Prostate gland (tissue), 2 donors: ENCODE measurements around the gene KANSL1. TPM values are rescaled to one million over a fixed set of nuclear protein-coding genes. Genes with fewer than 3 reads are reported as not detected.
"Not testable (repeated sequence)": the region's sequence is repeated elsewhere in the genome, so short reads cannot be mapped to it uniquely, and the experiment has no call there.

ENCODE experiments used
- DNase-seq: peaks from one replicate; pipeline ENCODE4 v3.0.0-alpha.2; 2019; ENCODE audit warnings: low spot score
- H3K27ac ChIP-seq, 2 donors: fragments of 200-600 bp; sonication (generic); 2 replicates each; pipeline ENCODE4 v1.5.1; 2017 to 2019
- H3K27me3 ChIP-seq: fragments of 200-600 bp; sonication (generic); replicated peaks from 2 replicates; pipeline ENCODE4 v1.5.1; 2019; ENCODE audit not compliant: insufficient read depth
- H3K36me3 ChIP-seq, 2 donors: fragments of 200-600 bp; sonication (generic); 1 replicate in 1 of 2; 2 replicates in 1 of 2; pipeline versions ENCODE4 v1.5.1 to v1.8.1; 2017 to 2019
- H3K4me1 ChIP-seq: fragments of 200-600 bp; sonication (generic); replicated peaks from 2 replicates; pipeline ENCODE4 v1.5.1; 2019
- H3K4me3 ChIP-seq, 2 donors: fragments of 200-600 bp; sonication (generic); 2 replicates each; pipeline ENCODE4 v1.5.1; 2017 to 2019
- H3K9me3 ChIP-seq: fragments of 200-600 bp; sonication (generic); 2 replicates; pipeline ENCODE4 v1.5.1; 2017
- POLR2A ChIP-seq: fragments of 450-650 bp; IDR thresholded peaks from one replicate; pipeline ENCODE4 v1.6.1; 2016; ENCODE audit warnings: antibody characterized with exemption, mild to moderate bottlenecking
- POLR2AphosphoS5 ChIP-seq: sonication (generic); formaldehyde crosslinking; IDR thresholded peaks from one replicate; pipeline ENCODE4 v1.6.1; 2017; ENCODE audit warnings: antibody characterized with exemption
- WGBS: methylation state at CpG from one replicate; pipeline ENCODE4 v1.1.5; 2018; 5-methylcytosine and 5-hydroxymethylcytosine counted together
- intact Hi-C: fragments of 100-400 bp; cut with DNase I; formaldehyde crosslinking; loops from one replicate; pipeline ENCODE4 v1.14.2; 2022
- total RNA-seq, 2 donors: library from RNA; depleted of rRNA; stranded (reverse); fragments of >200 nt; gene quantifications; one replicate each; pipeline ENCODE4 v1.1.0, GENCODE V29; 2016
- TF ChIP-seq, protein P1 (sequence below), 4 experiments: fragments of 200-600 bp in 2 of 4; fragments of 450-650 bp in 2 of 4; sonication (generic) in 2 of 4; IDR thresholded peaks; 1 replicate in 3 of 4; 2 replicates in 1 of 4; pipeline ENCODE4 v1.5.1; 2016 to 2019; ENCODE audit warnings: antibody characterized with exemption in 4 of 4, mild to moderate bottlenecking in 2 of 4, moderate library complexity in 2 of 4

Gene KANSL1, protein sequence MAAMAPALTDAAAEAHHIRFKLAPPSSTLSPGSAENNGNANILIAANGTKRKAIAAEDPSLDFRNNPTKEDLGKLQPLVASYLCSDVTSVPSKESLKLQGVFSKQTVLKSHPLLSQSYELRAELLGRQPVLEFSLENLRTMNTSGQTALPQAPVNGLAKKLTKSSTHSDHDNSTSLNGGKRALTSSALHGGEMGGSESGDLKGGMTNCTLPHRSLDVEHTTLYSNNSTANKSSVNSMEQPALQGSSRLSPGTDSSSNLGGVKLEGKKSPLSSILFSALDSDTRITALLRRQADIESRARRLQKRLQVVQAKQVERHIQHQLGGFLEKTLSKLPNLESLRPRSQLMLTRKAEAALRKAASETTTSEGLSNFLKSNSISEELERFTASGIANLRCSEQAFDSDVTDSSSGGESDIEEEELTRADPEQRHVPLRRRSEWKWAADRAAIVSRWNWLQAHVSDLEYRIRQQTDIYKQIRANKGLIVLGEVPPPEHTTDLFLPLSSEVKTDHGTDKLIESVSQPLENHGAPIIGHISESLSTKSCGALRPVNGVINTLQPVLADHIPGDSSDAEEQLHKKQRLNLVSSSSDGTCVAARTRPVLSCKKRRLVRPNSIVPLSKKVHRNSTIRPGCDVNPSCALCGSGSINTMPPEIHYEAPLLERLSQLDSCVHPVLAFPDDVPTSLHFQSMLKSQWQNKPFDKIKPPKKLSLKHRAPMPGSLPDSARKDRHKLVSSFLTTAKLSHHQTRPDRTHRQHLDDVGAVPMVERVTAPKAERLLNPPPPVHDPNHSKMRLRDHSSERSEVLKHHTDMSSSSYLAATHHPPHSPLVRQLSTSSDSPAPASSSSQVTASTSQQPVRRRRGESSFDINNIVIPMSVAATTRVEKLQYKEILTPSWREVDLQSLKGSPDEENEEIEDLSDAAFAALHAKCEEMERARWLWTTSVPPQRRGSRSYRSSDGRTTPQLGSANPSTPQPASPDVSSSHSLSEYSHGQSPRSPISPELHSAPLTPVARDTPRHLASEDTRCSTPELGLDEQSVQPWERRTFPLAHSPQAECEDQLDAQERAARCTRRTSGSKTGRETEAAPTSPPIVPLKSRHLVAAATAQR (N-terminal part only)
- 100 to 1,000 TPM in 1 of 2 donors, 10 to 100 TPM in 1; 60.4 to 109 TPM for total RNA-seq

DNA sequence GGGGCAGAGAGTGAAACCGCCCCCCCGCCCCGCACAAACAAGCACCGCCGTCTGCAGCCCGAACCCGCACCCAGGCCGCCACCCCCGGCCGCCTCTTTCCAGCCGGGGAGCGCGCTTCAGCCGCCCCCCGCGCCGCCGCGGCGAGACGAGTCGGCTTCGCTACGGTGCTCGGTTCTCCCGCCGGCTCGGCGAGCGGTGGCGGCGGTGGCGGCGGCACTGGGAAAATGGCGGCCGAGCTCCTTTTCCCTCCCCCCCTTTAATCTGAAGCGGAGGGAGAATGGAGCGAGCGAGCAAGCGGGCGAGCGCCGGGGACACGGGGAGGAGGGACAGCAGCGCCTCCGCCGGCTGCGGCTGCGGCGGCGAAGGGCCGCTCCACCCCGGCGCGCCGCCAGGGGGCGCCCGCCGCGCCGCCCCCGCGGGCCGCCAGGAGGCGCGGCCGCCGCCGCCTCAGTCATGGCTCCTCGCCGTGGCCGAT is at the start of gene KANSL1:
Gene KANSL1, minus strand, starts transcription at position 279 of the 475 bp plus-strand sequence. CDS start 21,286 bp downstream, outside the sequence.
- intact Hi-C loops = no loop called here
- peak; percentile 78 for DNase-seq
- TF ChIP-seq POLR2A (peak; percentile 38), POLR2AphosphoS5 (no peak)
- TF ChIP-seq, protein P1, sequence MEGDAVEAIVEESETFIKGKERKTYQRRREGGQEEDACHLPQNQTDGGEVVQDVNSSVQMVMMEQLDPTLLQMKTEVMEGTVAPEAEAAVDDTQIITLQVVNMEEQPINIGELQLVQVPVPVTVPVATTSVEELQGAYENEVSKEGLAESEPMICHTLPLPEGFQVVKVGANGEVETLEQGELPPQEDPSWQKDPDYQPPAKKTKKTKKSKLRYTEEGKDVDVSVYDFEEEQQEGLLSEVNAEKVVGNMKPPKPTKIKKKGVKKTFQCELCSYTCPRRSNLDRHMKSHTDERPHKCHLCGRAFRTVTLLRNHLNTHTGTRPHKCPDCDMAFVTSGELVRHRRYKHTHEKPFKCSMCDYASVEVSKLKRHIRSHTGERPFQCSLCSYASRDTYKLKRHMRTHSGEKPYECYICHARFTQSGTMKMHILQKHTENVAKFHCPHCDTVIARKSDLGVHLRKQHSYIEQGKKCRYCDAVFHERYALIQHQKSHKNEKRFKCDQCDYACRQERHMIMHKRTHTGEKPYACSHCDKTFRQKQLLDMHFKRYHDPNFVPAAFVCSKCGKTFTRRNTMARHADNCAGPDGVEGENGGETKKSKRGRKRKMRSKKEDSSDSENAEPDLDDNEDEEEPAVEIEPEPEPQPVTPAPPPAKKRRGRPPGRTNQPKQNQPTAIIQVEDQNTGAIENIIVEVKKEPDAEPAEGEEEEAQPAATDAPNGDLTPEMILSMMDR (IDR thresholded peaks at IDR 0.05) = peak in 3 of 4 experiments; percentile 53 to 77 (median 65)
- peak within 1 kb of the TSS; percentile 95 to 98 for H3K4me3 ChIP-seq
- H3K9me3 ChIP-seq = no peaks in the 10 kb centered on the region
- H3K27me3 ChIP-seq = no peaks in the 10 kb centered on the region
- no peaks in the 10 kb centered on the region for H3K4me1 ChIP-seq
- H3K27ac ChIP-seq = peak within 1 kb of the TSS; percentile 100
- under 1% methylated on average over 21 of the region's 72 CpGs for whole genome bisulfite sequencing
- H3K36me3 ChIP-seq = no peaks in the 10 kb centered on the region

DNA sequence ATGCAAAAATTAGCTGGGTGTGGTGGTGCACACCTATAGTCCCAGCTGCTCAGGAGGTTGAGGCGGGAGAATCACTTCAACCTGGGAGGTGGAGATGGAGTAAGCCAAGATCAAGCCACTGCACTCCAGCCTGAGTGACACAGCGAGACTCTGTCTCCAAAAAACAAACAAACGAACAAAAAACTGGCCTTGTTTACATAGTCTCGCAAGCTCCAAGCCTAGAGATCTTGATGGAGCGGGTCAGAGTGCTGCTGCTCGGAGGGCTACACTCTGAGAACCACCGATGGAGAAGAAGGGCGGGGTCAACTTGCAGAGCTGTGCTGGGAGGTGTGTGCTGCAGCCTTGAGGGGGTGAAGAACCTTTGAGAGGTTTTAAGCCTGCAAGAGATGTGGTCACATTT is 38.1 kb upstream of the KANSL1 start:
- WGBS = 70% methylated on average over 8 of the region's 8 CpGs
- H3K4me1 ChIP-seq, H3K27me3 ChIP-seq, H3K9me3 ChIP-seq, H3K4me3 ChIP-seq, DNase-seq, H3K27ac ChIP-seq, intact Hi-C loops, H3K36me3 ChIP-seq: not testable (repeated sequence)

DNA sequence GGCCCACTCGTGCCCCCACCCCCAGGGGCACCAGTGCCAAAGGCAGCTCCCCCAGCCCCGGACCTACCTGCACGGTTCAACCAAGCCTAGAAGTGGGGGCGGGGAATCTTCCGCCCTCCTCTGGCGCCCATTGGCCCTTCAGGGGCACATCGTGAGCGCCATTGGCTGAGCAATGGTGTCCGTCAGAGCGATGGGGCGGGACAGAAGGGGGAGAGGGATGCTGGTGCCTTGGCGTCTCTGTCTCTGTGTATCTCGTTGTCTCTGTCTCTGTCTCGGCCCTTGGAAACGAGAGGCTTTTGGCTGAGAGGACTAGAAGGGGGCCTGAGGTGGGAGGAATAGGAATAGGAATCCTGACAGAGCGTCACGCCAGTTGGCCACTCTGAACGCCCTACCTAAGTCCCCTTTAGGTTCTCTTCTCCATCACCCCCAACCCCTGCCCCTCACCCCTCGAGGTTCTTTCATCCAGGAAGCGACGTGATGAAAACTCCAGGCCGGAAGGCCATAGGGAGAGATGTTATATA is 32.1 kb upstream of the KANSL1 start:
- H3K9me3 ChIP-seq, H3K4me1 ChIP-seq, H3K36me3 ChIP-seq, H3K27me3 ChIP-seq, intact Hi-C loops: not testable (repeated sequence)
- WGBS = 0% methylated on average over 11 of the region's 22 CpGs
- H3K27ac ChIP-seq = peak overlapping the region; percentile 45 to 61
- TF ChIP-seq, protein P1 (IDR thresholded peaks at IDR 0.05) = peak in 1 of 4 experiments; percentile 13
- TF ChIP-seq POLR2AphosphoS5 = peak; percentile 71
- peak overlapping the region; percentile 65 to 78 for H3K4me3 ChIP-seq
- DNase-seq = peak; percentile 88

DNA sequence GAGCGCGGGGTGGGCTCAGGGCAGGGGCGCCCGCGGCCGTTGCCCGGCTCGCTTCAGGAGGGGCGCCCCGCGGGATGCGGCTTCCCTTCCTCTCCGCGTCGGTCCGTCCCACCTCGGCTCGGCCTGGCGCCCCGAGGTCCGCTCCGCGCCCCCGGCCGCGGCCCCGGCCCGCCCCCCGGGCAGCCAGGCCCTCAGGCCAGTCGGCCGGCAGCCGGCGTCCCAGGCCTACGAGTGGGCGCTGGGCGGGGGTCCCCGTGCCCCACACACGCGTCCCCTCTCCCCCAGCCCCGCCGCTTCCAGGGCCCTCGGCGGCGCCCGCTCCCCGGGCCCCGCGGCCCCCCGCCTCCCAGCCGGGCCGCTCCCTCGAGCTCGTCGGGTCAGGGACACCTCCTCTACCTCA is 31.6 kb upstream of the KANSL1 start:
- H3K36me3 ChIP-seq, H3K4me1 ChIP-seq, DNase-seq, intact Hi-C loops, H3K9me3 ChIP-seq, H3K27me3 ChIP-seq: not testable (repeated sequence)
- H3K4me3 ChIP-seq = peak overlapping the region; percentile 65 to 78
- no CpG with 5 or more reads among the region's 54 CpGs for WGBS
- peak overlapping the region; percentile 45 to 61 for H3K27ac ChIP-seq

DNA sequence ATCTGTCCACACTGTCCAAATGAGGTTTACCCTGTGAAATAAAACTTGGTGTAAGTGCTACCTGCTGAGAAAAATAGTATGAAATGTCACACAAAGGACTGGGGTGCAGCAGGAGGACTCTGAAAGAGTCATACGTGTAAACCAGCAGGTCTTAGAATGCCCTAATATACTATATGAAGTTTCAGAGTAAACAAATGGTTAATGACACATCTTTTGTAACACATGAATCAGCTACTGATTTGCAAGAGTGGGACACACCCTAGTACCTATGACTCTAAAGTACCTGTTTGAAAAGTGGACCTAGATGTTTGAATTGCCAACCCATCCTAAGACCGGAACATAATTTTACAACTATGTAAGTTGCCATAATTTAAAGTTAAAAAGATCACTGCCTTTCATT is 29.8 kb upstream of the KANSL1 start:
- H3K27ac ChIP-seq, H3K36me3 ChIP-seq, H3K9me3 ChIP-seq, H3K4me3 ChIP-seq, H3K27me3 ChIP-seq, H3K4me1 ChIP-seq, intact Hi-C loops, DNase-seq: not testable (repeated sequence)
- WGBS = 88% methylated on average over 1 of the region's 2 CpGs

DNA sequence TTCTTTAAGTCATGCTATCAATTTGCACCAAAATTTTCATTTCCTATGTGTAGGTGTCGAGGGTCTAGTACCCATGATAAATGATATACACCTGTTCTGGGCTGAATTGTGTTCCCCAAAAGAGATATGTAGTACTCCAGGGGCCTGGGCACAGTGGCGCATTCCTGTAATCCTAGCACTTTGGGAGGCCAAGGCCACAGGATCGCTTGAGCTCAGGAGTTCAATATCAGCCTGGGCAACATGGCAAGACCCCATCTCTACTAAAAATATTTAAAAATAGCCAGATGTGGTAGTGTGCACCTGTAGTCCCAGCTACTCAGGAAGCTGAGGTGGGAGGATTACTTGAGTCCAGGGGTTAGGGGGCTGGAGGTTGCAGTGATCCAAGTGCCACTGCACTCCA is 23.5 kb upstream of the KANSL1 start:
- TF ChIP-seq, protein P1 (IDR thresholded peaks at IDR 0.05) = no peak
- TF ChIP-seq POLR2AphosphoS5 = no peak
- TF ChIP-seq POLR2A = no peak
- Histone ChIP-seq H3K36me3 (no peaks in the 10 kb centered on the region), H3K4me1 (no peaks in the 10 kb centered on the region), H3K27ac (no peak overlapping the region), H3K9me3 (no peaks in the 10 kb centered on the region), H3K27me3 (no peaks in the 10 kb centered on the region), H3K4me3 (no peak overlapping the region)
- no peak for DNase-seq
- intact Hi-C loops = no loop called here
- 96% methylated on average over 3 of the region's 3 CpGs for WGBS
